SK-N-SH (cell line): ENCODE results near the gene PRDM7. TPM values are rescaled to one million over a fixed set of nuclear protein-coding genes. Genes with fewer than 3 reads are reported as not detected.

ENCODE experiments used
- CTCF ChIA-PET: fragments of 300-600, 350-600 bp; formaldehyde crosslinking; extraction: SDS; loops from one replicate; lab custom pipeline; 2021; lab: Yijun Ruan, JAX
- POLR2A ChIA-PET: fragments of 350-600 bp; sonication (Branson Sonifier 250); formaldehyde crosslinking; extraction: SDS; loops from one replicate; lab custom pipeline; 2020; ENCODE audit warnings: antibody characterized with exemption, inconsistent platforms; lab: Yijun Ruan, JAX
- DNase-seq: peaks from one replicate; pipeline ENCODE4 v3.0.0; 2012
- H2AFZ ChIP-seq: fragments of 200-600 bp; sonication (generic); 2 replicates; pipeline ENCODE4 v1.8.1; 2016; ENCODE audit warnings: antibody characterized with exemption, mild to moderate bottlenecking, low read depth
- H3F3A ChIP-seq: fragments of 200-600 bp; sonication (generic); replicated peaks from 2 replicates; pipeline ENCODE3; 2016; ENCODE audit warnings: antibody characterized with exemption, mild to moderate bottlenecking; ENCODE audit not compliant: insufficient read depth
- H3K27ac ChIP-seq, 2 experiments: fragments of 200-500 bp in 1 of 2; fragments of 200-600 bp in 1 of 2; sonication (Bioruptor generic) in 1 of 2; sonication (generic), shearing (Covaris generic) in 1 of 2; 2 replicates each; pipeline versions ENCODE4 v1.5.1 to v1.6.1; 2014 to 2016; ENCODE audit warnings: low read depth in 2 of 2, inconsistent platforms in 1 of 2, low read length in 1 of 2, mild to moderate bottlenecking in 1 of 2, mixed read lengths in 1 of 2
- H3K27me3 ChIP-seq: fragments of 200-600 bp; sonication (generic), shearing (Covaris generic); 2 replicates; pipeline ENCODE4 v1.6.1; 2016; ENCODE audit warnings: mixed run types; ENCODE audit not compliant: insufficient read depth
- H3K36me3 ChIP-seq, 2 experiments: fragments of 200-500 bp in 1 of 2; fragments of 200-600 bp in 1 of 2; sonication (Bioruptor generic) in 1 of 2; sonication (generic) in 1 of 2; replicated peaks in 1 of 2; 2 replicates each; pipeline versions ENCODE3 to v1.5.1; 2014 to 2016; ENCODE audit warnings: low read length in 1 of 2, mild to moderate bottlenecking in 1 of 2; ENCODE audit not compliant: insufficient read depth in 2 of 2, control insufficient read depth in 1 of 2
- H3K4me1 ChIP-seq, 2 experiments: fragments of 200-500 bp in 1 of 2; fragments of 200-600 bp in 1 of 2; sonication (Bioruptor generic) in 1 of 2; sonication (generic), shearing (Covaris generic) in 1 of 2; 2 replicates each; pipeline versions ENCODE4 v1.5.1 to v1.6.1; 2014 to 2016; ENCODE audit warnings: low read depth in 1 of 2, low read length in 1 of 2, mixed run types in 1 of 2; ENCODE audit not compliant: insufficient read depth in 2 of 2, control insufficient read depth in 1 of 2
- H3K4me2 ChIP-seq: fragments of 200-600 bp; sonication (generic), shearing (Covaris generic); 2 replicates; pipeline ENCODE4 v1.6.1; 2017; ENCODE audit warnings: mixed run types
- H3K4me3 ChIP-seq, 2 experiments: fragments of 200-500 bp in 1 of 2; fragments of 200-600 bp in 1 of 2; sonication (Bioruptor generic) in 1 of 2; sonication (generic), shearing (Covaris generic) in 1 of 2; 2 replicates each; pipeline versions ENCODE4 v1.5.1 to v1.8.1; 2014 to 2016; ENCODE audit warnings: low read depth in 2 of 2, inconsistent platforms in 1 of 2, low read length in 1 of 2, mild to moderate bottlenecking in 1 of 2, mixed read lengths in 1 of 2, moderate library complexity in 1 of 2
- H3K79me2 ChIP-seq: fragments of 200-600 bp; sonication (generic); 2 replicates; pipeline ENCODE4 v1.8.1; 2017; ENCODE audit warnings: mild to moderate bottlenecking; ENCODE audit not compliant: insufficient read depth
- H3K9ac ChIP-seq: fragments of 200-600 bp; sonication (generic); 2 replicates; pipeline ENCODE4 v1.6.1; 2017; ENCODE audit warnings: mixed run types
- H3K9me2 ChIP-seq: fragments of 200-600 bp; sonication (generic); 2 replicates; pipeline ENCODE4 v1.6.1; 2017; ENCODE audit warnings: mixed run types
- H3K9me3 ChIP-seq: fragments of 200-600 bp; sonication (generic); 2 replicates; pipeline ENCODE4 v1.6.1; 2017; ENCODE audit warnings: mixed run types, mild to moderate bottlenecking, moderate library complexity
- H4K20me1 ChIP-seq: fragments of 200-600 bp; sonication (generic); 2 replicates; pipeline ENCODE4 v1.6.1; 2017; ENCODE audit warnings: mild to moderate bottlenecking, mixed run types; ENCODE audit not compliant: insufficient read depth
- ELF1 ChIP-seq: IDR thresholded peaks from 2 replicates; pipeline ENCODE4 v1.4.0; 2012
- FOSL2 ChIP-seq: IDR thresholded peaks from 2 replicates; pipeline ENCODE4 v1.4.0; 2012; ENCODE audit warnings: low read depth, mild to moderate bottlenecking, moderate library complexity, borderline replicate concordance
- MXI1 ChIP-seq: IDR thresholded peaks from 2 replicates; pipeline ENCODE4 v1.6.1; 2012; ENCODE audit warnings: mild to moderate bottlenecking, low read depth, low read length, improper control_type of control experiment
- NFIC ChIP-seq: IDR thresholded peaks from 2 replicates; pipeline ENCODE4 v1.4.0; 2012; ENCODE audit warnings: borderline replicate concordance
- NRF1 ChIP-seq: IDR thresholded peaks from 2 replicates; pipeline ENCODE4 v1.6.1; 2012; ENCODE audit warnings: low read depth, mild to moderate bottlenecking, low read length
- RCOR1 ChIP-seq: fragments of 150-350 bp; IDR thresholded peaks from 2 replicates; pipeline ENCODE4 v1.6.1; 2017; ENCODE audit warnings: antibody characterized with exemption, low read length
- RFX5 ChIP-seq: IDR thresholded peaks from 2 replicates; pipeline ENCODE4 v1.6.1; 2012; ENCODE audit warnings: mild to moderate bottlenecking, improper control_type of control experiment, low read length
- SMC3 ChIP-seq: IDR thresholded peaks from 2 replicates; pipeline ENCODE4 v1.6.1; 2012; ENCODE audit warnings: low read depth, low read length, improper control_type of control experiment
- TAF1 ChIP-seq: IDR thresholded peaks from 2 replicates; pipeline ENCODE4 v1.6.1; 2012; ENCODE audit warnings: low read depth, mild to moderate bottlenecking, low read length, moderate library complexity, borderline replicate concordance
- TEAD4 ChIP-seq: IDR thresholded peaks from 2 replicates; pipeline ENCODE4 v1.4.0; 2012; ENCODE audit warnings: mild to moderate bottlenecking, borderline replicate concordance; ENCODE audit not compliant: insufficient read depth
- YY1 ChIP-seq: IDR thresholded peaks from 2 replicates; pipeline ENCODE4 v1.4.0; 2012; ENCODE audit warnings: low read depth, mild to moderate bottlenecking
- WGBS: methylation state at CpG from one replicate; pipeline ENCODE4 v1.1.6; 2017; ENCODE audit warnings: low lambda C conversion rate; 5-methylcytosine and 5-hydroxymethylcytosine counted together
- polyA plus RNA-seq, 3 experiments: library from polyadenylated mRNA; depleted of rRNA; stranded (reverse); fragments of >200 nt; gene quantifications; 2 replicates each; pipeline ENCODE4 v1.2.3, GENCODE V29; 2012
- TF ChIP-seq, protein P1 (sequence below): fragments of 200-600 bp; sonication (generic); IDR thresholded peaks from 2 replicates; pipeline ENCODE4 v1.6.1; 2017; ENCODE audit warnings: antibody characterized with exemption, mild to moderate bottlenecking, moderate library complexity
- TF ChIP-seq, protein P2 (sequence below): IDR thresholded peaks from 2 replicates; pipeline ENCODE4; 2012
- TF ChIP-seq, protein P3 (sequence below): IDR thresholded peaks from 2 replicates; pipeline ENCODE4 v1.4.0; 2012; ENCODE audit warnings: low read depth, borderline replicate concordance

PRDM7 gene
- polyA plus RNA-seq, 1 of the 3 experiments (the other 2 are of a cell fraction), result not detected

DNA sequence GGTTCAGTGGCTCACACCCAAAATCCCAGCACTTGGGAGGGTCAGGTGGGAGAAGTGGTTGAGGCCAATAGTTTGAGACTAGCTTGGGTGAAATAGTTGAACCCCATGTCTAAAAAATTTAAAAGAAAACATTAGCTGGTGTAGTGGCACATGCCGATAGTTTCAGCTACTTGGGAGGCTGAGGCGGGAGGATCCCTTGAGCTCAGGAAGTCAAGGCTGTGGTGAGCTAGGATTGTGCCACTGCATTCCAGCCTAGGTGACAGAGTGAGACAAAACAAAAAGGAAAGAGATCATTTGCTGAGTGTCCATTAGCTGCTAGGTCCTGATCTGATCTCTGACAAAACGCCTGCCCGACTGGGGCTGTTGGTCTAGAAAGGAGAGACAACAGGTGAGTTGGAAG is 43.7 kb downstream of the PRDM7 start:
- Histone ChIP-seq H3K4me1 (no peaks in the 10 kb centered on the region), H3K4me2 (no peak overlapping the region), H3F3A (peaks cover 35% of the 10 kb centered on the region), H3K36me3 (peaks cover 24 to 48% of the 10 kb centered on the region in 2 experiments), H4K20me1 (peaks cover 30% of the 10 kb centered on the region), H3K27ac (no peak overlapping the region), H3K9me3 (no peaks in the 10 kb centered on the region), H2AFZ (no peak overlapping the region), H3K4me3 (no peak overlapping the region), H3K9me2 (no peaks in the 10 kb centered on the region), H3K79me2 (0 out of 2 replicates have a peak, but pooled peaks cover 3% of the 10 kb centered on the region), H3K27me3 (no peaks in the 10 kb centered on the region), H3K9ac (no peak overlapping the region)
- TF ChIP-seq NFIC (no peak), FOSL2 (no peak), RCOR1 (no peak), NRF1 (no peak), MXI1 (no peak)
- WGBS, result 89% methylated on average over 4 of the region's 4 CpGs
- POLR2A ChIA-PET, result interaction anchor here (1.5 kb wide), 1 partner anchor 13 kb away, joined by 6 read pairs; no protein-coding TSS in a partner anchor
- DNase-seq, result no peak
- CTCF ChIA-PET, result interaction anchor here (0.7 to 1.7 kb wide), 3 partner anchors 13 to 85 kb away, joined by 3 to 7 read pairs (median 3); partner anchors contain the start of genes DBNDD1 and DEF8

DNA sequence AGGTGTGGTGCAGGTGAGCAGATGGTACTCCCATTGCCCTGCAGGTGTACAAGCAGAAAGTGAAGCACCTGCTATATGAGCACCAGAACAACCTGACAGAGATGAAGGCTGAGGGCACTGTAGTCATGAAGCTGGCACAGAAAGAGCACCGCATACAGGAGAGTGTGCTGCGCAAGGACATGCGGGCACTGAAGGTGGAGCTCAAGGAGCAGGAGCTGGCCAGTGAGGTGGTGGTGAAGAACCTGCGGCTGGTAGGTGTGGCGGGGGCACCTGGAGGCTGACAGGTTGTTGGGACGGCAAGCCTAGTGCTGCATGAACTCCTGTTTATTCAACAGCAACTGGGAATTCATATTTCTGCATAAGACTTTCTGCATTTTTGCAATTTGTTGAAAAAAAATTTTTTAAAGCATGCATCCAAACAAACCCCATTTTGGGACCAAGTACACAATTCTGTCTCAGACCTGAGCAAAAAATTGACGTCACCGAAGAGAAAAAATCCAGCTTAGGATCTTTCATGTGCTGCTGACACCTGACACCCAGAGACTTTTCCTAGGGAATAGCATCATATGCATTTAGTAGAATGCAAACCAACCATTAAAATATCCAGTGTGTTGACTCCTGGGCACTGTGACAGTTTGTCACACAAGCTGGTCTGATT is 44.3 kb downstream of the PRDM7 start:
- DNase-seq, result no peak
- Histone ChIP-seq H3K4me3 (no peak overlapping the region), H3K9me3 (no peaks in the 10 kb centered on the region), H3K36me3 (peaks cover 24 to 42% of the 10 kb centered on the region in 2 experiments), H3K27me3 (no peaks in the 10 kb centered on the region), H3K79me2 (0 out of 2 replicates have a peak, but pooled peaks cover 3% of the 10 kb centered on the region), H3K9ac (no peak overlapping the region), H2AFZ (no peak overlapping the region), H3K9me2 (no peaks in the 10 kb centered on the region), H3K27ac (no peak overlapping the region), H3K4me2 (no peak overlapping the region), H4K20me1 (peaks cover 30% of the 10 kb centered on the region), H3K4me1 (no peaks in the 10 kb centered on the region), H3F3A (peaks cover 35% of the 10 kb centered on the region)
- CTCF ChIA-PET, result interaction anchor here (0.7 to 1.7 kb wide), 3 partner anchors 13 to 85 kb away, joined by 3 to 7 read pairs (median 3); partner anchors contain the start of genes DBNDD1 and DEF8
- 85% methylated on average over 8 of the region's 8 CpGs for WGBS
- TF ChIP-seq YY1, result no peak
- POLR2A ChIA-PET, result interaction anchor here (1.5 kb wide), 1 partner anchor 14 kb away, joined by 6 read pairs; no protein-coding TSS in a partner anchor

DNA sequence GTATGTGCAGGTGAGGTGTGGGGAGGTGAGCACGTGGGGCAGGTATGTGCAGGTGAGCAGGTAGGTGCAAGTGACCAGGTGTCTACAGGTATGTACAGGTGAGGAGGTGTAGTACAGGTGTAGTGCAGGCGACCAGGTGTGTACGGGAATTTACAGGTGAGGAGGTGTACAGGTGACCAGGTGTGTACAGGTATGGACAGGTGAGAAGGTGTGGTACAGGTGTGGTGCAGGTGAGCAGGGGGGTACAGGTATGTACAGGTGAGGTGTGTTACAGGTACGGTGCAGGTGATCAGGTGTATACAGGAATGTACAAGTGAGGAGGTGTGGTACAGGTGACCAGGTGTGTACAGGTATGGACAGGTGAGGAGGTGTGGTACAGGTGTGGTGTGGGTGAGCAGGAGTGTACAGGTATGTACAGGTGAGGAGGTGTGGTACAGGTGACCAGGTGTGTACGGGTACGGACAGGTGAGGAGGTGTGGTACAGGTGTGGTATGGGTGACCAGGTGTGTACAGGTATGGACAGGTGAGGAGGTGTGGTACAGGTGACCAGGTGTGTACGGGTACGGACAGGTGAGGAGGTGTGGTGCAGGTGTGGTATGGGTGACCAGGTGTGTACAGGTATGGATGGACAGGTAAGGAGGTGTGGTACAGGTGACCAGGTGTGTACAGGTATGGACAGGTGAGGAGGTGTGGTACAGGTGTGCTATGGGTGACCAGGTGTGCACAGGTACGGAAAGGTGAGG is 45.0 kb downstream of the PRDM7 start:
- Histone ChIP-seq H3K4me1 (no peaks in the 10 kb centered on the region), H3K79me2 (0 out of 2 replicates have a peak, but pooled peaks cover 3% of the 10 kb centered on the region), H3K36me3 (peaks cover 21 to 35% of the 10 kb centered on the region in 2 experiments), H3K27ac (no peak overlapping the region), H3F3A (peaks cover 35% of the 10 kb centered on the region), H2AFZ (no peak overlapping the region), H3K9me3 (no peaks in the 10 kb centered on the region), H3K9me2 (no peaks in the 10 kb centered on the region), H3K4me2 (no peak overlapping the region), H3K9ac (no peak overlapping the region), H3K27me3 (no peaks in the 10 kb centered on the region), H3K4me3 (no peak overlapping the region), H4K20me1 (peaks cover 30% of the 10 kb centered on the region)
- CTCF ChIA-PET, result interaction anchor here (1.3 kb wide), 1 partner anchor 9 kb away, joined by 5 read pairs; no protein-coding TSS in a partner anchor
- POLR2A ChIA-PET, result interaction anchor here (1.3 to 1.5 kb wide), 2 partner anchors 11 to 14 kb away, joined by 4 to 6 read pairs; no protein-coding TSS in a partner anchor
- TF ChIP-seq SMC3 (no peak), TEAD4 (no peak), TAF1 (no peak), RCOR1 (no peak), RFX5 (no peak), ELF1 (no peak), NFIC (no peak)
- TF ChIP-seq, protein P1, sequence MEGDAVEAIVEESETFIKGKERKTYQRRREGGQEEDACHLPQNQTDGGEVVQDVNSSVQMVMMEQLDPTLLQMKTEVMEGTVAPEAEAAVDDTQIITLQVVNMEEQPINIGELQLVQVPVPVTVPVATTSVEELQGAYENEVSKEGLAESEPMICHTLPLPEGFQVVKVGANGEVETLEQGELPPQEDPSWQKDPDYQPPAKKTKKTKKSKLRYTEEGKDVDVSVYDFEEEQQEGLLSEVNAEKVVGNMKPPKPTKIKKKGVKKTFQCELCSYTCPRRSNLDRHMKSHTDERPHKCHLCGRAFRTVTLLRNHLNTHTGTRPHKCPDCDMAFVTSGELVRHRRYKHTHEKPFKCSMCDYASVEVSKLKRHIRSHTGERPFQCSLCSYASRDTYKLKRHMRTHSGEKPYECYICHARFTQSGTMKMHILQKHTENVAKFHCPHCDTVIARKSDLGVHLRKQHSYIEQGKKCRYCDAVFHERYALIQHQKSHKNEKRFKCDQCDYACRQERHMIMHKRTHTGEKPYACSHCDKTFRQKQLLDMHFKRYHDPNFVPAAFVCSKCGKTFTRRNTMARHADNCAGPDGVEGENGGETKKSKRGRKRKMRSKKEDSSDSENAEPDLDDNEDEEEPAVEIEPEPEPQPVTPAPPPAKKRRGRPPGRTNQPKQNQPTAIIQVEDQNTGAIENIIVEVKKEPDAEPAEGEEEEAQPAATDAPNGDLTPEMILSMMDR, result no peak
- TF ChIP-seq, protein P2, sequence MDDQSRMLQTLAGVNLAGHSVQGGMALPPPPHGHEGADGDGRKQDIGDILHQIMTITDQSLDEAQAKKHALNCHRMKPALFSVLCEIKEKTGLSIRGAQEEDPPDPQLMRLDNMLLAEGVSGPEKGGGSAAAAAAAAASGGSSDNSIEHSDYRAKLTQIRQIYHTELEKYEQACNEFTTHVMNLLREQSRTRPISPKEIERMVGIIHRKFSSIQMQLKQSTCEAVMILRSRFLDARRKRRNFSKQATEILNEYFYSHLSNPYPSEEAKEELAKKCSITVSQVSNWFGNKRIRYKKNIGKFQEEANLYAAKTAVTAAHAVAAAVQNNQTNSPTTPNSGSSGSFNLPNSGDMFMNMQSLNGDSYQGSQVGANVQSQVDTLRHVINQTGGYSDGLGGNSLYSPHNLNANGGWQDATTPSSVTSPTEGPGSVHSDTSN, result no peak
- TF ChIP-seq, protein P3, sequence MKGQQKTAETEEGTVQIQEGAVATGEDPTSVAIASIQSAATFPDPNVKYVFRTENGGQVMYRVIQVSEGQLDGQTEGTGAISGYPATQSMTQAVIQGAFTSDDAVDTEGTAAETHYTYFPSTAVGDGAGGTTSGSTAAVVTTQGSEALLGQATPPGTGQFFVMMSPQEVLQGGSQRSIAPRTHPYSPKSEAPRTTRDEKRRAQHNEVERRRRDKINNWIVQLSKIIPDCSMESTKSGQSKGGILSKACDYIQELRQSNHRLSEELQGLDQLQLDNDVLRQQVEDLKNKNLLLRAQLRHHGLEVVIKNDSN, result no peak
- 59% methylated on average over 9 of the region's 9 CpGs for WGBS
- DNase-seq, result peak; percentile 78
